Osteoblast (primary cell): Measurements from ENCODE around the gene IL36B. TPM values are rescaled to one million over a fixed set of nuclear protein-coding genes. Genes with fewer than 3 reads are reported as not detected.

Source experiments
- DNase-seq: peaks from one replicate; pipeline ENCODE4 v3.0.0; 2011; ENCODE audit warnings: low spot score, mixed read lengths; ENCODE audit not compliant: insufficient read length; ENCODE audit errors: missing footprints
- H2AFZ ChIP-seq: 2 replicates; pipeline ENCODE4 v1.6.0; 2011; ENCODE audit warnings: mild to moderate bottlenecking, low read length
- H3K27ac ChIP-seq: 2 replicates; pipeline ENCODE4 v1.5.1; 2011; ENCODE audit warnings: mild to moderate bottlenecking, low read depth, low read length, moderate library complexity
- H3K27me3 ChIP-seq: 2 replicates; pipeline ENCODE4 v1.6.0; 2012; ENCODE audit warnings: mild to moderate bottlenecking, control low read depth, inconsistent platforms, low read length, moderate library complexity; ENCODE audit not compliant: insufficient read depth
- H3K36me3 ChIP-seq: 2 replicates; pipeline ENCODE4 v1.5.1; 2011; ENCODE audit warnings: mild to moderate bottlenecking, low read length, control low read depth, moderate library complexity; ENCODE audit not compliant: insufficient read depth
- H3K4me1 ChIP-seq: 2 replicates; pipeline ENCODE4 v1.5.1; 2011; ENCODE audit warnings: mild to moderate bottlenecking, low read length, control low read depth, moderate library complexity; ENCODE audit not compliant: insufficient read depth
- H3K4me2 ChIP-seq: 2 replicates; pipeline ENCODE4 v1.6.0; 2011; ENCODE audit warnings: mild to moderate bottlenecking, low read length; ENCODE audit not compliant: insufficient read depth
- H3K4me3 ChIP-seq: fragments of 200-600 bp; sonication (generic); 3 replicates; pipeline ENCODE4 v1.5.1; 2012; ENCODE audit warnings: mild to moderate bottlenecking, low read length, inconsistent platforms; ENCODE audit not compliant: insufficient read depth
- H3K79me2 ChIP-seq: 2 replicates; pipeline ENCODE4 v1.6.0; 2012; ENCODE audit warnings: mild to moderate bottlenecking, low read length, control low read depth, inconsistent platforms; ENCODE audit not compliant: insufficient read depth
- H3K9me3 ChIP-seq: 2 replicates; pipeline ENCODE4 v1.5.1; 2011; ENCODE audit warnings: low read depth, low read length, control low read depth
- H4K20me1 ChIP-seq: 2 replicates; pipeline ENCODE4 v1.6.0; 2012; ENCODE audit warnings: mild to moderate bottlenecking, low read length, control low read depth; ENCODE audit not compliant: insufficient read depth
- CTCF ChIP-seq: IDR thresholded peaks from 2 replicates; pipeline ENCODE4 v1.5.1; 2011; ENCODE audit warnings: mild to moderate bottlenecking, low read depth, low read length, moderate library complexity; ENCODE audit errors: extremely low read depth
- total RNA-seq: library from RNA; depleted of rRNA; stranded (reverse); fragments of >200 nt; gene quantifications from 2 replicates; pipeline ENCODE4 v1.2.3, GENCODE V29; 2012

The IL36B gene
- total RNA-seq, 1 donor: not detected

GRCh38 chr2:113005030-113005509, 47.6 kb downstream of the IL36B start, which contains the start of gene IL36A:
TSS of gene IL36A (plus strand) at chr2:113005459. CDS start at chr2:113005872, 413 bp downstream.
- Histone ChIP-seq H4K20me1 (no peaks in the 10 kb centered on the region), H3K27me3 (peaks cover 4% of the 10 kb centered on the region), H3K4me2 (no peak within 1 kb of the TSS), H3K9me3 (peaks cover 2% of the 10 kb centered on the region), H3K27ac (no peak within 1 kb of the TSS), H3K79me2 (no peaks in the 10 kb centered on the region), H2AFZ (no peak within 1 kb of the TSS), H3K36me3 (no peaks in the 10 kb centered on the region), H3K4me3 (no peak within 1 kb of the TSS), H3K4me1 (no peaks in the 10 kb centered on the region)
- TF ChIP-seq CTCF: no peak
- no peak for DNase-seq

- Histone ChIP-seq H3K9me3 (peaks cover 2% of the 10 kb centered on the region), H3K79me2 (no peaks in the 10 kb centered on the region), H3K27me3 (peaks cover 4% of the 10 kb centered on the region), H3K27ac (no peak overlapping the region), H3K4me1 (no peaks in the 10 kb centered on the region), H2AFZ (no peak overlapping the region), H4K20me1 (no peaks in the 10 kb centered on the region), H3K4me2 (no peak overlapping the region), H3K36me3 (no peaks in the 10 kb centered on the region), H3K4me3 (no peak overlapping the region)
- DNase-seq: no peak
- no peak for TF ChIP-seq CTCF
Measured at GRCh38 chr2:113002677-113003076, 50.0 kb downstream of the IL36B start.

GRCh38 chr2:113000436-113000835, 52.2 kb downstream of the IL36B start:
- no peak overlapping the region for H2AFZ ChIP-seq
- H3K27me3 ChIP-seq: peaks cover 5% of the 10 kb centered on the region
- no peak for TF ChIP-seq CTCF
- DNase-seq: no peak
- H3K79me2 ChIP-seq: no peaks in the 10 kb centered on the region
- no peaks in the 10 kb centered on the region for H3K4me1 ChIP-seq
- no peaks in the 10 kb centered on the region for H3K36me3 ChIP-seq
- H3K4me2 ChIP-seq: no peak overlapping the region
- peaks cover 2% of the 10 kb centered on the region for H3K9me3 ChIP-seq
- no peaks in the 10 kb centered on the region for H4K20me1 ChIP-seq
- H3K27ac ChIP-seq: no peak overlapping the region
- H3K4me3 ChIP-seq: no peak overlapping the region

- TF ChIP-seq CTCF: no peak
- H3K27me3 ChIP-seq: peaks cover 5% of the 10 kb centered on the region
- peaks cover 2% of the 10 kb centered on the region for H3K9me3 ChIP-seq
- no peak overlapping the region for H3K4me2 ChIP-seq
- no peaks in the 10 kb centered on the region for H3K4me1 ChIP-seq
- H3K27ac ChIP-seq: no peak overlapping the region
- H3K79me2 ChIP-seq: no peaks in the 10 kb centered on the region
- H3K4me3 ChIP-seq: no peak overlapping the region
- H3K36me3 ChIP-seq: no peaks in the 10 kb centered on the region
- no peak for DNase-seq
- H4K20me1 ChIP-seq: no peaks in the 10 kb centered on the region
- H2AFZ ChIP-seq: no peak overlapping the region
Measured at GRCh38 chr2:112997151-112997550, 55.5 kb downstream of the IL36B start.
